ENCODE data around the gene B4GAT1.
"Not testable (repeated sequence)": the region's sequence is repeated elsewhere in the genome, so short reads cannot be mapped to it uniquely, and the experiment has no call there.

Gene B4GAT1

GRCh38 chr11:66322732-66323427 lies 24.5 kb downstream of the B4GAT1 start:
- no peak for DNase-seq (ENCODE audit: low read depth in 2 of 2)

GRCh38 chr11:66321606-66322005 lies 25.8 kb downstream of the B4GAT1 start:
- no peak for DNase-seq (ENCODE audit: low read depth in 2 of 2)

GRCh38 chr11:66320748-66321147 lies 26.7 kb downstream of the B4GAT1 start:
- DNase-seq (ENCODE audit: low read depth in 2 of 2) = not testable (repeated sequence)

GRCh38 chr11:66320289-66320688 lies 27.1 kb downstream of the B4GAT1 start:
- DNase-seq (ENCODE audit: low read depth in 2 of 2) = not testable (repeated sequence)

- no peak for DNase-seq (ENCODE audit: low read depth in 2 of 2)
Measured at GRCh38 chr11:66318600-66318970, 28.8 kb downstream of the B4GAT1 start.

GRCh38 chr11:66317723-66318599 lies 29.5 kb downstream of the B4GAT1 start:
- no peak for DNase-seq (ENCODE audit: low read depth in 2 of 2)

- no peak for DNase-seq (ENCODE audit: low read depth in 2 of 2)
Measured at GRCh38 chr11:66317322-66317722, 30.1 kb downstream of the B4GAT1 start.

- DNase-seq (ENCODE audit: low read depth in 2 of 2) = no peak
Measured at GRCh38 chr11:66316849-66317251, 30.6 kb downstream of the B4GAT1 start, which contains the start of gene CD248. CD248 (minus strand) TSS chr11:66317044; CDS start chr11:66317027, 17 bp downstream.

- no peak for DNase-seq (ENCODE audit: low read depth in 2 of 2)
Measured at GRCh38 chr11:66315921-66316811, 31.3 kb downstream of the B4GAT1 start.

- DNase-seq (ENCODE audit: low read depth in 2 of 2) = no peak
Measured at GRCh38 chr11:66315498-66315885, 31.9 kb downstream of the B4GAT1 start.

GRCh38 chr11:66314561-66315497 lies 32.6 kb downstream of the B4GAT1 start:
- no peak for DNase-seq (ENCODE audit: low read depth in 2 of 2)

- no peak for DNase-seq (ENCODE audit: low read depth in 2 of 2)
Measured at GRCh38 chr11:66314186-66314501, 33.3 kb downstream of the B4GAT1 start.

GRCh38 chr11:66313321-66314185 lies 33.9 kb downstream of the B4GAT1 start:
- DNase-seq (ENCODE audit: low read depth in 2 of 2) = no peak

- DNase-seq (ENCODE audit: low read depth in 2 of 2) = peak; percentile 90 to 92
Measured at GRCh38 chr11:66312549-66313320, 34.7 kb downstream of the B4GAT1 start.

- peak; percentile 90 to 91 for DNase-seq (ENCODE audit: low read depth in 2 of 2)
Measured at GRCh38 chr11:66311965-66312548, 35.4 kb downstream of the B4GAT1 start.

- DNase-seq (ENCODE audit: low read depth in 2 of 2) = no peak
Measured at GRCh38 chr11:66311470-66311964, 35.9 kb downstream of the B4GAT1 start.

GRCh38 chr11:66310803-66311440 lies 36.5 kb downstream of the B4GAT1 start:
- not testable (repeated sequence) for DNase-seq (ENCODE audit: low read depth in 2 of 2)

GRCh38 chr11:66310324-66310723 lies 37.1 kb downstream of the B4GAT1 start:
- no peak for DNase-seq (ENCODE audit: low read depth in 2 of 2)
